Measurements from ENCODE around the gene KLHL26.
A peak's percentile ranks its signal among the peaks of the same experiment; 100 is the strongest.

Gene KLHL26

GRCh38 chr19:18650021-18650390, 13.2 kb downstream of the KLHL26 start:
- peak in 1 of 2 donors; percentile 79 for DNase-seq
- Histone ChIP-seq H3K4me1 (peaks cover 9 to 81% (median 73%) of the 10 kb centered on the region in 4 donors), H3K4me3 (peak overlapping the region; percentile 39 to 42), H3K27ac (peak overlapping the region; percentile 96 to 99), H3K9me3 (no peaks in the 10 kb centered on the region), H3K27me3 (no peaks in the 10 kb centered on the region), H3K36me3 (no peaks in the 10 kb centered on the region)
- TF ChIP-seq CTCF (IDR thresholded peaks at IDR 0.05), result no peak
- intact Hi-C loops (cut with DNase I; ENCODE audit: low total_unique reads), result no loop called here

- Histone ChIP-seq H3K4me3 (peak overlapping the region; percentile 17 to 42), H3K4me1 (peaks cover 7 to 81% (median 68%) of the 10 kb centered on the region in 4 donors), H3K27me3 (no peaks in the 10 kb centered on the region), H3K27ac (peak overlapping the region; percentile 96 to 99), H3K9me3 (no peaks in the 10 kb centered on the region), H3K36me3 (no peaks in the 10 kb centered on the region)
- intact Hi-C loops (cut with DNase I; ENCODE audit: low total_unique reads), result no loop called here
- peak; percentile 96 to 99 for DNase-seq
- TF ChIP-seq CTCF (IDR thresholded peaks at IDR 0.05), result peak in 1 of 2 experiments; percentile 4
These were observed 13.7 kb downstream of the KLHL26 start for GRCh38 chr19:18650468-18651041.

- peak overlapping the region; percentile 17 to 42 for H3K4me3 ChIP-seq
- H3K27me3 ChIP-seq, result no peaks in the 10 kb centered on the region
- H3K27ac ChIP-seq, result peak overlapping the region; percentile 96 to 99
- H3K4me1 ChIP-seq, result peaks cover 7 to 81% (median 63%) of the 10 kb centered on the region in 4 donors
- DNase-seq, result no peak
- no peak for TF ChIP-seq CTCF (IDR thresholded peaks at IDR 0.05)
- no peaks in the 10 kb centered on the region for H3K9me3 ChIP-seq
- intact Hi-C loops (cut with DNase I; ENCODE audit: low total_unique reads), result no loop called here
- no peaks in the 10 kb centered on the region for H3K36me3 ChIP-seq
These were observed 14.5 kb downstream of the KLHL26 start for GRCh38 chr19:18651300-18651699.

GRCh38 chr19:18651733-18652132, 14.9 kb downstream of the KLHL26 start:
- H3K27me3 ChIP-seq, result no peaks in the 10 kb centered on the region
- H3K9me3 ChIP-seq, result no peaks in the 10 kb centered on the region
- no peak overlapping the region for H3K4me3 ChIP-seq
- peak in 1 of 2 donors; percentile 74 for DNase-seq
- H3K27ac ChIP-seq, result peak overlapping the region; percentile 96 to 99
- TF ChIP-seq CTCF (IDR thresholded peaks at IDR 0.05), result no peak
- intact Hi-C loops (cut with DNase I; ENCODE audit: low total_unique reads), result no loop called here
- H3K4me1 ChIP-seq, result peaks cover 7 to 81% (median 63%) of the 10 kb centered on the region in 4 donors
- H3K36me3 ChIP-seq, result no peaks in the 10 kb centered on the region

- DNase-seq, result no peak
- Histone ChIP-seq H3K4me1 (peaks cover 7 to 81% (median 63%) of the 10 kb centered on the region in 4 donors), H3K9me3 (no peaks in the 10 kb centered on the region), H3K4me3 (no peak overlapping the region), H3K27ac (peak overlapping the region; percentile 96 to 99), H3K36me3 (no peaks in the 10 kb centered on the region), H3K27me3 (no peaks in the 10 kb centered on the region)
- intact Hi-C loops (cut with DNase I; ENCODE audit: low total_unique reads), result no loop called here
- no peak for TF ChIP-seq CTCF (IDR thresholded peaks at IDR 0.05)
These were observed 17.0 kb downstream of the KLHL26 start for GRCh38 chr19:18653853-18654252.
